Measurements from ENCODE around the gene CPLANE1. TPM values are rescaled to one million over a fixed set of nuclear protein-coding genes. Genes with fewer than 3 reads are reported as not detected.

CPLANE1 gene
- total and polyA plus RNA-seq, 10 of the 15 experiments (the other 5 are each of a cell fraction or from before 2014, with no cell fraction given), result 1.7 to 14.8 (median 6.7) TPM

- no peaks in the 10 kb centered on the region for H3K9me3 ChIP-seq (replicated peaks; ENCODE audit: control insufficient read depth, insufficient read depth, low read length)
- no peaks in the 10 kb centered on the region for H4K20me1 ChIP-seq (ENCODE audit: control insufficient read depth, insufficient read depth)
- intact Hi-C loops (cut with micrococcal nuclease; ENCODE audit: unreplicated experiment), result no loop called here
- TF ChIP-seq JUND (IDR thresholded peaks at IDR 0.05; ENCODE audit: low read depth, low read length) (no peak), ZNF622 (IDR thresholded peaks at IDR 0.05) (no peak), RELA (IDR thresholded peaks at IDR 0.05; ENCODE audit: borderline replicate concordance, partially characterized antibody) (no peak), PAX8 (IDR thresholded peaks at IDR 0.05) (no peak), HDAC6 (IDR thresholded peaks at IDR 0.05; ENCODE audit: unreplicated experiment) (no peak), CTCF (IDR thresholded peaks at IDR 0.05 in 2 of 3, conservative IDR thresholded peaks at IDR 0.05 in 1 of 3; ENCODE audit: control insufficient read depth in 2 of 3, extremely low read depth in 1 of 3, insufficient read depth in 1 of 3, low read depth in 3 of 3, low read length in 3 of 3) (no peak), CREB1 (IDR thresholded peaks at IDR 0.05; ENCODE audit: low read depth) (no peak), DPF2 (IDR thresholded peaks at IDR 0.05) (no peak), CUX1 (IDR thresholded peaks at IDR 0.05; ENCODE audit: insufficient replicate concordance, low read depth, low read length) (no peak), TCF3 (IDR thresholded peaks at IDR 0.05; ENCODE audit: borderline replicate concordance, insufficient read depth, low read depth, low read length) (no peak)
- POLR2A ChIA-PET, result no interaction called here
- FAIRE-seq (no peak), ATAC-seq (no peak), DNase-seq (ENCODE audit: low read depth, low spot score) (no peak)
- H3K4me2 ChIP-seq (ENCODE audit: control insufficient read depth, insufficient read depth), result no peak overlapping the region
- no peak overlapping the region for H3K27ac ChIP-seq (ENCODE audit: control insufficient read depth, insufficient read depth)
- BruUV-seq (replicated peaks), result no TSS peak
- CTCF ChIA-PET, result interaction anchor here (0.6 kb wide), 1 partner anchor 152 kb away, joined by 3 read pairs; no protein-coding TSS in a partner anchor
- H3K79me2 ChIP-seq (ENCODE audit: control insufficient read depth, insufficient read depth, low read length), result no peaks in the 10 kb centered on the region
- H3K9ac ChIP-seq (ENCODE audit: control insufficient read depth, insufficient read depth, low read length), result no peak overlapping the region
- RAD21 ChIA-PET (ENCODE audit: unreplicated experiment), result no interaction called here
- H3K4me3 ChIP-seq, result no peak overlapping the region
- H3K4me1 ChIP-seq (ENCODE audit: control insufficient read depth, insufficient read depth, low read length), result no peaks in the 10 kb centered on the region
- in situ Hi-C loops (cut with MboI), result no loop called here
- SMC1A ChIA-PET (ENCODE audit: uncharacterized antibody, unreplicated experiment), result no interaction called here
- no peaks in the 10 kb centered on the region for H3K27me3 ChIP-seq (replicated peaks in 1 of 2; ENCODE audit: control insufficient read depth in 2 of 2, insufficient read depth in 2 of 2, low read length in 1 of 2)
- no peaks in the 10 kb centered on the region for H3K36me3 ChIP-seq (ENCODE audit: control insufficient read depth in 2 of 2, insufficient read depth in 2 of 2, low read length in 1 of 2)
- WGBS (ENCODE audit: insufficient coverage, insufficient replicate concordance, low lambda C conversion rate, missing lambda C conversion rate), result 56% methylated on average over 2 of the region's 2 CpGs
- no peak overlapping the region for H2AFZ ChIP-seq (ENCODE audit: control insufficient read depth, low read depth, low read length)
Observed at GRCh38 chr5:37090781-37091180, 158.4 kb downstream of the CPLANE1 start.
